GM13976 (cell line): ENCODE data around the gene SMIM12.
"Not testable (repeated sequence)": the region's sequence is repeated elsewhere in the genome, so short reads cannot be mapped to it uniquely, and the experiment has no call there.

Experiments
- DNase-seq: peaks from one replicate; pipeline ENCODE4 v3.0.0; 2012; ENCODE audit warnings: low spot score
- CTCF ChIP-seq: IDR thresholded peaks from 2 replicates; pipeline ENCODE4 v1.5.1; 2012; ENCODE audit warnings: borderline replicate concordance, mild to moderate bottlenecking; ENCODE audit not compliant: insufficient read depth; ENCODE audit errors: extremely low read depth, missing control alignments, control extremely low read depth
- in situ Hi-C: fragments of 300-500 bp; cut with MboI; formaldehyde crosslinking; loops from one replicate; pipeline ENCODE4 v1.12.0; 2022; ENCODE audit warnings: low sequenced_read_pairs, mixed read lengths, inconsistent platforms; ENCODE audit not compliant: unreplicated experiment

SMIM12 gene

GRCh38 chr1:34829250-34829649 is 30.3 kb downstream of the SMIM12 start:
- no peak for TF ChIP-seq CTCF
- in situ Hi-C loops: no loop called here
- no peak for DNase-seq

GRCh38 chr1:34828611-34829010 is 30.9 kb downstream of the SMIM12 start:
- in situ Hi-C loops: no loop called here
- TF ChIP-seq CTCF: no peak
- no peak for DNase-seq

- in situ Hi-C loops: no loop called here
- TF ChIP-seq CTCF: no peak
- DNase-seq: no peak
These were observed 32.1 kb downstream of the SMIM12 start for GRCh38 chr1:34827341-34827941.

- no peak for DNase-seq
- TF ChIP-seq CTCF: no peak
- in situ Hi-C loops: no loop called here
These were observed 34.0 kb downstream of the SMIM12 start for GRCh38 chr1:34825455-34826091.

GRCh38 chr1:34824817-34825454 is 34.6 kb downstream of the SMIM12 start:
- in situ Hi-C loops: no loop called here
- no peak for DNase-seq
- no peak for TF ChIP-seq CTCF

GRCh38 chr1:34822202-34822601 is 37.3 kb downstream of the SMIM12 start:
- no peak for TF ChIP-seq CTCF
- DNase-seq: no peak

GRCh38 chr1:34818862-34819261 is 40.7 kb downstream of the SMIM12 start:
- DNase-seq, in situ Hi-C loops: not testable (repeated sequence)

More at GRCh38 chr1:34822202-34822601, 37.3 kb downstream of the SMIM12 start:
- in situ Hi-C loops: no loop called here
